GM21723 (cell line): Measurements from ENCODE around the gene RUNDC3A.

Experiments used
- ATAC-seq: cut with Tn5 transposase; IDR thresholded peaks from one replicate; pipeline ENCODE4 v1.9.1; 2021; ENCODE audit warnings: mild to moderate bottlenecking, moderate library complexity; ENCODE audit not compliant: unreplicated experiment

The RUNDC3A gene

DNA sequence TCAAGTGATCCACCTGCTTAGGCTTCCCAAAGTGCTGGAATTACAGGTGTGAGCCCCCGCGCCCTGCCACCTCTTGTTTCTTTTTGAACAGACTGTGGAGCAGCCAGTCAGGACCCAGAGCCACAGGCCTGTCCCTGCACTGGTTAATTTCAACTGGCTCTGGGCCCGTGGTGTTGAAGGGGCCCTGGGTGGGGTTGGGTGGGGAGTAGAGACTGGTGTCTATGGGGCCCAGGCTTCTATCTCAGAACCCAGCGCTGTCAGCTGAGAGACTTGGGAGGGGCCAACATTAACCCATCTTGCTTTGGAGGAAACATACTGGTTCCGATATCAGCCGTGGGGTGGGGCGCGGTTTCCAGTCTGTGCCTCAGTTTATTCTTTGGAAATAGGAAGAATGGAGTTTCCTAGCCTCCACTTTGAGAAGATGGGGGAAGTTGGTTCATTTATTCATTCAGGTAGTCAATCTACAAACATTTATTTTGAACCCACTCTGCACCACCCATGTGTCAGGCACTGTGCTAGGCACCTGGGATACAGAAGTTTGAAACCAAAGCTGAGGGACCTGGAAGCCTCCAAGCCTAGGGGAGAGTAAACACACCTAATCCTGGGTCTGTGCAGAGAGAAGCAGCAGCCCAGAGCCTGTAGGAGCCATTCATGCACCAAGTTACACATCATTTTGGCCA, 24.9 kb upstream of the RUNDC3A start:
- no peak for ATAC-seq

DNA sequence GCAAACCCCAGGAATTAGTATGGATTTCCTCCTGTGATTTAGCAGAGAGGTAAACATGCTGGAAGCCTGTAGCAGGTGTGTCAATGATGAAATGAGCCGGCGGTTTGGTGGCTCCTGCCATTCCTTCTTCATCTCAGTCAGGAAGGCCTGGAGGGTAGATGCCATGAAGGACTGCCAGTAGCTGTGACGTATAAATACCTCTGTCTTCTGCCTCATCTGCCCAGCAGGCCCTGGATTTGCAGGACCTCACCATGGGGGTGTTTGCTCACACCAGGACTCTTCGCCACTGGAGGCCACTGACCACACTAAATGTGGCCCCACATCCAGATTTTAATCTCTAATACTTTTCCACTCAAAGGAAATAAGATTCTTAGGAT, 24.4 kb upstream of the RUNDC3A start:
- no peak for ATAC-seq

DNA sequence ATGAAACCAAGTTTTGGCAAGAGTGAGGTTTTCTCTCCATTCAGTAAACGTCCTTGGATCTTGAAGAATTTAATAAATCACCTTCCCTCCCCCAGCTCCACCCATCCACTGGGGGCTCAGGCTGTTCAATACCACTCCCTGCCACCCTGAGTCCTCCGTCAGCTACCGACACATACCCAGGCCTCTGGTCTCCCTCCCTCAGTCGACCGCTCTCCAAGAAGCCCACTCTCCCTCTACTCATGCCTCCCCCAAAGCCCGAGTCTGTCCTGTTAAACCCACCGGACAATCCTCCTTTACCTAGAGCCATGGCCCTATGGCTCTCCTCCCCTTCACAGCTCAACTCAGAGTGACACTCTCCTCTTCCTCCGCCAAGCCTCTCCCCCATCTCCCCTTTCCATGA, 20.8 kb upstream of the RUNDC3A start:
- no peak for ATAC-seq

GRCh38 chr17:44293509-44294226, 14.7 kb upstream of the RUNDC3A start:
- no peak for ATAC-seq

DNA sequence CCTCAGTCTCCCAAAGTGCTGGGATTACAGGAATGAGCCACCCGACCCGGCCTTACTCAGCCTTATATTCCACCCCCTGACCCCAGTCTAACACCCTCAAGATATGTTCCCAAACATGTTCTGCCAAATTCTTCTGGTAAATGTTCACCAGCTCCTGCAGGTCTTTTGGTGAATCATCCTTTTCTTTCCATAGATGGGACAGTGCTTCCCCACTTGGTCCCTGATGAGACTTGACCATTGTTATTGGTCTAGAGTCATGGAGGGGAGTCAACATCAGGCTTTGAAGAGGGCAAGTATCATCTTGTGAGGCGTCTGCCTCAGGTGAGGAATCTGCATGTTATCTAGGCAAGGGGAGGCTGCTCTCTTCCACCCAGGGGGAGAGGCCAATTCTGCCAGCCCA, 10.4 kb upstream of the RUNDC3A start:
- no peak for ATAC-seq

GRCh38 chr17:44304651-44305050, 3.8 kb upstream of the RUNDC3A start:
- no peak for ATAC-seq

- no peak for ATAC-seq
Measured at GRCh38 chr17:44307387-44308186, 814 bp upstream of the RUNDC3A start.

- no peak for ATAC-seq
Measured at GRCh38 chr17:44308865-44309264, 464 bp downstream of the RUNDC3A start.

DNA sequence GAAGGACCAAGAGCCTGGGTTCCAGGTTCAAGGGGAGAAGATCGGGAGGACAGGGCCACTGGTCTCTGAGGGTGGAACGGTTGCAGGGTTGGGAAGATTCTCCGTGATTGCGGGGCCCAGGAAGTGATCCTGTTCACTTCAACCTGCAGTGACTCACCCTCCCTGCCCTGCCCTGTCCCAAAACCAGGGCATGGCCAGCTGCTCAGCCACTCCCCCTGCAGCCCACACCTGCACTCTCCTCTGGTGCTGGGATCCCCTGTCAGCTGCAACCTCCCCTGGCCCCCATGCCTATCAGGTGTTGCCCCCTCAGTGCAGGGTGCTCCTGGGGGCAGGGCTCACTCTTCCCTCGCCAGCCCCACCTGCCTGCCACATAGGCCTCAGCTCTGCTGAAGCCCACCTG, 1.1 kb downstream of the RUNDC3A start:
- ATAC-seq: no peak

DNA sequence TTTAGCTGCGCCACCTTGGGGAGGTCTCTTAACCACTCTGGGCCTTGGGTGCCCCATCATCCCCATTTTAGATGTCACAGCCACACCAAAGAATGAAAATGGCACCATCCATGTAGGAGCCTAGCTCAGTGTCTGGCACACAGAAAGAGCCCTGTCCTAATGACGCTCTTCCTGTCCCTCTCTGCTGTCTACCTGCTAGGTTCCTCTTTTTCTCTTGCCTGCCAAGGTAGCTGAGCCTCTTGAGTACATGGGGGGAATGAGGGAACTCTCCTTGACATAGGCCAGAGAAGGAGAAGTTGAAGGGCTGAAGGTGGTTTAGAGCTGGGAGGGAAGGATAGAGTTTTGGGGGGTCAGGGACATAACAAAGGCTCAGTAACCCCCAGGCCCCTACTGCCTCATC, 1.8 kb downstream of the RUNDC3A start:
- no peak for ATAC-seq

DNA sequence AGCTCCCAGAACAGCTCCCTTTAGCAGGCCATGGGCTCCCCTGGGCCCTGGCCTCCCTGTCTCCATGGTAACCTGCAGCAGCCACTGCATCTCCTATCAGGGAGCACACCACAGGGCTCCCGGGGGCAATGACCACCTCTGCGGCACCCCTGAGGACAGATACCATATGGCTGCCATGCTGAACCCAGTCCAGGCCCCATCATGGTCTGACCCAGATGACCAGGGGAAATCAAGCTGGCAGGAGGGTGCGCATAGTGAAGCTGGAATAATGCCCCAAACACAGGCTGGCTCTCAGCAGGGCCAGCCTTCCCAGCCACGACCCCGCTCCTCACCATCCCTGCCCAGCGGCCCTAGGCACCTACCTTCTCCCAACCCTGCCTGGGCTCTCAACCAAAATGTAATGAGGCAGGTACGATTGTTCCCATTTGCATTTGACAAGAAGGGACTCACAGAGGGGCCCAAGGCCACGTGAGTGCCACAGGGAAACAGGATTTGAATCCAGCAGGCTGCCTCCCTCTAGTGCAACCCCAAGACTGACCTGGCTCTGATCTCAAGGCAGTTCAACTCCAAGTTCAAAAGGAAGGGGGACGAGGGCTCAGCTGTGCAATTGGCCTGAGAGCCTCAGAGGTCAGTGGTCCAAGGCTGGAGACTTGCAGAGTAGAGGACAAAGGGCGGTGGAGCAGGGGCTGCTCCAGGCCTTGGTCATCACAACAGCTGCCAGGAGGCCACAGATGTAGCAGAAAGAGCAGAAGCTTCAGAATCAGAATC, 2.4 kb downstream of the RUNDC3A start:
- no peak for ATAC-seq

DNA sequence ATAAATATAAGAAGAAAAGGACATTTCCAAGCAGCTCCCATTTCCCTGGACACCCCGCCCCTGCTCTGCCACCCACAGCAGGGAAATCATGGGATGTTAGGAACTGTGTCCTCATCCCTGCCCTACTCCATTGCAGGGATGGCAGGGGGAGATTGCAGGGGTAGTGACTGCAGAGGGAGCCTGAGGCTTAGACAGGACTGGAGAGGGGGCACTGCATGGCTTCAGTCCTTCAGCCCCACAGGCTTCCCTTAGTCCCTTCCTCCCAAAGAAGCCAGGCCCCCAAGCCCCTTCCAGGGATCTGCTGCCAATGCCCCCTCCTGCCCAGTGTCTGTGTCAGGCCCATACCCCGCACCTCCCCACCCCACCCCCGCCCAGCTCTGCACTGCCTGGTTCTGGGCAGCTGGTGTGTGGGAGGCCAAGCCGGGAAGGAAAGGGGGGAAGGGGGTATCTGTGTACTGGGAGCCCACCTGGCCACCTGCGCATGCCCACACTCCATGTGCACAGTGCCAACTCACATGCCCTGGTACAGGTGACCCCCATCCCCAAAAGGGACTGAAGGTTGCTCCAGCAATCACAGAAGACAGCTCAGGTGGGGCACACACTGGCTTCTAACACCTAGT, 3.3 kb downstream of the RUNDC3A start:
- ATAC-seq: no peak

DNA sequence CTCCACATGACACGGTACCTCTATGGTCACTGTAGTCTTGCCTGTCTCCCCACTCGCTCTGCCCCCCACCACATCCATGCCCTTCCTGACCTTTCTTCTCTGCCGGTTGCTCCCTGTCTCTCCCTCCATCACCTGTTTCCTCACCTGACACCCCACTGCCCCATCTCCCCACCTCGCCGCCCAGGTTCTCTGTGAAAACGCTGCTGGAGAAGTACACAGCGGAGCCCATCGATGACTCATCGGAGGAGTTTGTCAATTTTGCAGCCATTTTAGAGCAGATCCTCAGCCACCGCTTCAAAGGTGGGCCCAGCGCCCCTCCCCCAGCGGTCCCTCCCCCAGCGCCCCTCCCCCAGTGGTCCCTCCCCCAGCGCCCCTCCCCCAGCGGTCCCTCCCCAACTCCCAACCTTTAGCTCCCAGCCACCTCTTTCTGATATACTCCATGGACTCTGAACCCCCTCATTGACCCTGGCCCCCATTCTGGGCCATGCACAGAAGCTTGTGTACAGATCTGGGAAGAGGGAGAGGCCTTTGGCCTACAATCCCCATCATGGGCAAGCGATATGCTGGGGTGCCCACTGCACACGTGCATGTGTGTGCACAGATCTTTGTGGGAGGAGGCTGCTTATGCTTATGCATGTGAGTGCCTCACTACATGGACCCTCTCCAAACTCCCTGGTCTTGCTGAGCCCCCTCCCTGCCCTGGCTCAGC, 4.1 kb downstream of the RUNDC3A start:
- no peak for ATAC-seq

DNA sequence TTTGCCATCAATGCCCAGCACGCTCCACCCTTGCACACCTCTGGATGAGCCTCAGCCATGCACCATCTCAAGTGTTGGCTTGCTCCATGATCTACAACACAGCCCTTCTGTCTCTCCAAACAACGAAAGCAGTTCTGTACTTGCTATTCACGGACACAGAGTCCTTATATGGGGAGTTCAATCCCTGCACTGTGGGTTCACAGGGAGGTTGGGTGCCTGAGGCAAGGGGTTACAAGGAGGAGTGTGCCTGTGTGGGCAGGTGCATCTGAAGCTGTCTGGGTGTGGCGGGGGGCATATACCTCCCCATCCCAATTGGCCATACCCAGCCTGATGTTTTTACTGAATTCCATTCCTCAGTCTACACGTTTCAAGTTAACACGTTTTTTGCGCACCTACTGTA, 5.6 kb downstream of the RUNDC3A start:
- ATAC-seq: no peak

DNA sequence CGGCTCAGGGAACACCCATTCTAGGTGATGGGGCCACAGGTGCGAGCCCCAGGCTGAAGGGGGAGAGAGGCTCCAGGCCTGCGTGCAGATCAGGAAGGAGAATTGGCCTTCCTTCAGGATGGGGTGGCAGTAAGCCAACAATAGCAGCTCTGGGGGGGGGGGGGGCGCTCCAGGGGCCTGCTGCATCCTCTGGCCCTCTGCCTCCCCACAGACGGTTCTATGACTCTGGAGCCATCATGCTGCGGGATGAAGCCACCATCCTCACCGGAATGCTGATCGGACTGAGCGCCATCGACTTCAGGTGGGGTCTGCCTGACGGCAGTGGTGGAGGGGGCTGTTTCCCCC, 6.1 kb downstream of the RUNDC3A start:
- no peak for ATAC-seq

GRCh38 chr17:44314869-44315661, 6.7 kb downstream of the RUNDC3A start:
- no peak for ATAC-seq

GRCh38 chr17:44315760-44316731, 7.6 kb downstream of the RUNDC3A start:
- ATAC-seq: no peak

- ATAC-seq: no peak
Measured at GRCh38 chr17:44317545-44317944, 9.1 kb downstream of the RUNDC3A start.
